Stimulated activated CD4-positive, alpha-beta T cell treated with anti-CD3 and anti-CD28 coated beads, Interleukin-1b, Interleukin-23, amount 100 ng/mL, for 4 hours (primary cell): ENCODE measurements around the gene BAZ1B.
"Not testable (repeated sequence)": the region's sequence is repeated elsewhere in the genome, so short reads cannot be mapped to it uniquely, and the experiment has no call there.

ENCODE experiments used
- DNase-seq, 2 donors: peaks; one replicate each; pipeline ENCODE4 v3.0.0-alpha.2; 2020; ENCODE audit warnings: low read depth in 2 of 2

The BAZ1B gene, protein sequence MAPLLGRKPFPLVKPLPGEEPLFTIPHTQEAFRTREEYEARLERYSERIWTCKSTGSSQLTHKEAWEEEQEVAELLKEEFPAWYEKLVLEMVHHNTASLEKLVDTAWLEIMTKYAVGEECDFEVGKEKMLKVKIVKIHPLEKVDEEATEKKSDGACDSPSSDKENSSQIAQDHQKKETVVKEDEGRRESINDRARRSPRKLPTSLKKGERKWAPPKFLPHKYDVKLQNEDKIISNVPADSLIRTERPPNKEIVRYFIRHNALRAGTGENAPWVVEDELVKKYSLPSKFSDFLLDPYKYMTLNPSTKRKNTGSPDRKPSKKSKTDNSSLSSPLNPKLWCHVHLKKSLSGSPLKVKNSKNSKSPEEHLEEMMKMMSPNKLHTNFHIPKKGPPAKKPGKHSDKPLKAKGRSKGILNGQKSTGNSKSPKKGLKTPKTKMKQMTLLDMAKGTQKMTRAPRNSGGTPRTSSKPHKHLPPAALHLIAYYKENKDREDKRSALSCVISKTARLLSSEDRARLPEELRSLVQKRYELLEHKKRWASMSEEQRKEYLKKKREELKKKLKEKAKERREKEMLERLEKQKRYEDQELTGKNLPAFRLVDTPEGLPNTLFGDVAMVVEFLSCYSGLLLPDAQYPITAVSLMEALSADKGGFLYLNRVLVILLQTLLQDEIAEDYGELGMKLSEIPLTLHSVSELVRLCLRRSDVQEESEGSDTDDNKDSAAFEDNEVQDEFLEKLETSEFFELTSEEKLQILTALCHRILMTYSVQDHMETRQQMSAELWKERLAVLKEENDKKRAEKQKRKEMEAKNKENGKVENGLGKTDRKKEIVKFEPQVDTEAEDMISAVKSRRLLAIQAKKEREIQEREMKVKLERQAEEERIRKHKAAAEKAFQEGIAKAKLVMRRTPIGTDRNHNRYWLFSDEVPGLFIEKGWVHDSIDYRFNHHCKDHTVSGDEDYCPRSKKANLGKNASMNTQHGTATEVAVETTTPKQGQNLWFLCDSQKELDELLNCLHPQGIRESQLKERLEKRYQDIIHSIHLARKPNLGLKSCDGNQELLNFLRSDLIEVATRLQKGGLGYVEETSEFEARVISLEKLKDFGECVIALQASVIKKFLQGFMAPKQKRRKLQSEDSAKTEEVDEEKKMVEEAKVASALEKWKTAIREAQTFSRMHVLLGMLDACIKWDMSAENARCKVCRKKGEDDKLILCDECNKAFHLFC (N-terminal part only)

GRCh38 chr7:73522105-73522872 is at the start of gene BAZ1B:
BAZ1B (minus strand) TSS chr7:73522293; CDS start chr7:73521933, 360 bp downstream.
- peak; percentile 92 to 95 for DNase-seq

DNA sequence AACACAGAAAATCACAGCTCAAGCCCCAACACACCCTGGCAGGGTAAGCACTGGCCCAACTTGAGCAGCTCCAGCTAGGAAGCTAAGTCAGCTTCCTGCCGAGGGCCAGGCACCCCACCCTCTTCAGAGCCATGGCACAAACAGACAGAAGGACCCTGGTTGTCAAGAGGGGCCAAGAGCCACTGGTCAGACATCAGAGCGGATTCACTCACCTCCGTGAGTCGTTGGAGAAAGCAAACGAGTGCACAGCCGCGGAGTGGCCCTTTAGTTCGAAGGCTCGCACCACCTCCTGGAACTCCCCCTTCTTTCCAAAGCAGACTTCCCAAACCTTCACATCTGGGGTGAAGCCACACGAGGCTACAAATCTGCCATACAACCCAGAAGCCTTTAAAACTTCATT is 48.9 kb upstream of the BAZ1B start:
- no peak for DNase-seq

GRCh38 chr7:73570521-73570920 is 48.4 kb upstream of the BAZ1B start:
- no peak for DNase-seq

DNA sequence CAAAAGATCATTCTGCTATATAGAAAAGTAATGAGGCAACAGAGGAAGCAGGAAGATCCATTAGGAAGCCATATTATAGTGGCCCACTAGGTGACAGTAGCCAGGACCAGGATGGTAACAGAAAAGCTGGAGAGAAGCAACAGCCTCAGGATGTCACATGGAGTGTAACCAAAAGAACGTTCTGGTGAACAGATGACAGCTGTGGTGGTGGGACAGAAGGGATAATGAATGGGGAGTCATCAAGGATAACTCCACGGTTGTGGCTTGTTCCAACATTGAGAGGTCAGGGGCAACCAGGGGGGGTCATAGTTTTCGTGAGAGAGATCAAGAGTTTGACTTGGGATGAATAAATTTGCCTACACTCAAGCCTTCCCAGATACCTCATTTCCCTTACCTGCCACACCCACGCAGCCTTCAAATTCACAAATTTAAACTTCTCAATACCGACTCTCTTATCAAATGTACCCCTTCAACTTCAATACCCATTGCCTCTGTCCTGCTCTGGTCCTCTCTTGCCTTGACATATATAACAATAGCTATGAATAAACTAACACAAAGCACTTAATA is 47.0 kb upstream of the BAZ1B start:
- DNase-seq: no peak

- no peak for DNase-seq
These were observed 46.0 kb upstream of the BAZ1B start for GRCh38 chr7:73567846-73568685.

DNA sequence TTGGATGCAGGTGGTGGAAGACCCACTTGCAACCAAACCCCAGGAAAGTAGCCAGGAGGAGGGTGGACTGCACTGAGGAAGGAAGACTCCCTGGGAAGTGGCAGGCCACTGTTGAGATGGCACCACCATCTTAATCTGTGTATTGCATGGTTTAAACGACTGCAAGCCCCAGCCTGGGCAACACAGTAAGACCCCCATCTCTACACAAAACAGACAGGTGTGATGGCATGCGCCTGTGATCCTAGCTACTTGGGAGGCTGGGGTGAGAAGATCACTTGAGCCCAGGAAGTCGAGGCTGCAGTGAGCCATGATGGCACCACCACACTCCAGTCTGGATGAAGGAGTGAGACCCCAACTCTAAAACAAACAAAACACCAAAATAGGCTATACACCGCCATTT is 45.0 kb upstream of the BAZ1B start:
- no peak for DNase-seq

DNA sequence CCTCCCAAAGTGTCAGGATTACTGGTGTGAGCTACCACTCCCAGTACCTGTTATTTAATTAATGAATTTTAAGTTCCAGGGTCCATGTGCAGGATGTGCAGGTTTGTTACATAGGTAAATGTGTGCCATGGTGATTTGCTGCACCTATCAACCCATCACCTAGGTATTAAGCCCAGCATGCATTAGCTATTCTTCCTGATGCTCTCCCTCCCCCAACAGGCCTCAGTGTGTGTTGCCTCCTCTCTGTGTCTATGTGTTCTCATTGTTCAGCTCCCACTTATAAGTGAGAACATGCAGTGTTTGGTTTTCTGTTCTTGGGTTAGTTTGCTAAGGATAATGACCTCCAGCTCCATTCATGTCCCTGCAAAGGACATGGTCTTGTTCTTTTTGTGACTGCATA is 44.3 kb upstream of the BAZ1B start:
- DNase-seq: not testable (repeated sequence)

- no peak for DNase-seq
These were observed 43.7 kb upstream of the BAZ1B start for GRCh38 chr7:73565675-73566340.

DNA sequence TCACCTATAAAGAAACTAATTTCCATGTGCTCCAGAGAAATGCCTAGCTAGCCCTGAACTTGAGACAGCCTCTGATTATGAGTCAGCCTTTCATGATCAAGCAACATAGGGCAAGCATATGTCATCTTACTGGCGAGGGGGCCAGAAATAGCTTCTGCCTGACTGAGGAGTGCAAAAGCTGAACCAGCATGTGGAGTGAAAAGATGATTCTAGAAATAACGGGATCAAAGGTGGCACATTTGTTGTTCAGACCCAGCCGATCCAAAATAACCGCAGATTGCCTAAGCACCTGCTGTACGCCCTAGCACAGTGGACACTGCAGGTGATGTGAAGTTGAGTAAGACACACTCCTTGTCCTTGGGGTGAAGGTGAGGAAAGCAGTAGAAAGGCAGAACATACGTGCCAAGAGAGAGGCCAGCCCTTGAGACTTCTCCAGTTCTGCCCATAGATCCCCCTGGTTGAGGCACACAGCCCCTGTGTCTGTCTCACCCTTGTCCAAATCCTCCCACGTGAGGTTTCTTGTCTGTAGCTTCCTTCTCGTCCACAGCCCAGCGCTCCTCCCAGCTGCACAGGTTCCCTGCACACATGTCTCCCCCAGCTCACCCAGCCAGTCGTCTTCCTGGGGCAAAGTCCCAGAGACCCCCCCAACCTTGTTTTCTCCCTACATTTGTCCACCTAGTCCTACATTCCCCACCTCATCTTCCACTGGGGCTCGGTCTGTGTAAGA is 38.2 kb upstream of the BAZ1B start:
- no peak for DNase-seq

GRCh38 chr7:73557397-73558257 is 35.5 kb upstream of the BAZ1B start, which contains the start of gene BCL7B:
BCL7B (minus strand) TSS chr7:73557690; CDS start chr7:73557578, 112 bp downstream.
- peak; percentile 66 to 76 for DNase-seq

DNA sequence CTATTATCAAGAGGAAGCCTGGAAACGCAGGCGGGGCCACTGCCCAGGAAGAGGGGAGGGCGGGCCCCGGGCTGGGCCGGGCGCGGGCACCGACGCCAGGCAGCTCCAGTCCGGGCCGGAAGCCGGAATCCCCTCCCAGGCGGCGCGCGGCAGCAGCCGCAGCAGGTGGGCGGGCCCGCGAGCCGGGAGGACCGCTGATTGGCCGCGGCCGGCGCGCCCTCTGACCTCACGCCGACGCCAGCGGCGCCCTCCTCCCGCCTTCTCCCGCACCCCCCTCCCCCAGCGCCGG is 35.0 kb upstream of the BAZ1B start:
- peak; percentile 79 to 86 for DNase-seq

- DNase-seq: no peak
These were observed 34.4 kb upstream of the BAZ1B start for GRCh38 chr7:73556208-73557107.

DNA sequence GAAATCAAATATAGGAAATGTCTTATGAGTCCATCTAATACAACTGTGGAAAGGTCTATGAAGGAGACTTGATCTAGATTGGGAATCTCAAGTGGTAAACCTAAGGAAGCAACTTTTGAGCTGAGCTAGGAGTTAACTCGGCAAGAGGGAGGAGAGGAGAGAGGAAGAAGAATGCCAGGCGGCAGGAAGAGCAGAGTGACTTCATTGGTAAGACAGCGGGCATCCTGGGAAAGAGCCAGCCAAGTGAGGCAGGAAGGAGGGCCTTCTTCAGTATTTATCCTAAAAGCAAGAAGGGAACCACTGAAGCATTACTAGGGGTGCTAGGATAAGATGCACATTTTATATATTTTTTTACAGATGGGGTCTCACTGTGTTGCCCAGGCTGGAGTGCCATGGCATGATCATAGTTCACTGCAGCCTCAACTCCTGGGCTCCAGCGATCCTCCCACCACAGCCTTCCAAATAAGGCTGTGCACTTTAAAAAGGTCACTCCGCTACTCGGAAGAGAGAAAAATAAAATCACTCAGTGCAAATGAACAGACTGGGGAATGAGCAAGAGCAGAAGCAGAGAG is 33.4 kb upstream of the BAZ1B start:
- DNase-seq: no peak

GRCh38 chr7:73550093-73550492 is 28.0 kb upstream of the BAZ1B start:
- DNase-seq: not testable (repeated sequence)

GRCh38 chr7:73549176-73549575 is 27.1 kb upstream of the BAZ1B start:
- no peak for DNase-seq

GRCh38 chr7:73547841-73548240 is 25.7 kb upstream of the BAZ1B start:
- no peak for DNase-seq

DNA sequence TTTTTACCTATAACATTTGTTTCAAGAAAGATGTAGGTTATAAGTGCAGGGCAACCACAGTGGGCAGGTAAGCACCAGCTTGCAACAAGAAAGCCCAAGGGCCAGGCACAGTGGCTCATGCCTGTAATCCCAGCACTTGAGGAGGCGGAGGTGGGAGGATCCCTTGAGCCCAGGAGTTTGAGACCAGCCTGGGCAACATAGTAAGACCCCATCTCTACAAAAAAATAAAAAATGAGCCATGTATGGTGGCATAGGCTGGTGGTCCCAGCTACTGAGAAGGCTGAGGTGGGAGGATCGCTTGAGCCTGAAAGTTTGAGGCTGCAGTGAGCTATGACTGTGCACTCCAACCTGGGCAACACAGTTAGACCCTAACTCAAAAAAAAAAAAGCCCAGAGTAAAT is 22.6 kb upstream of the BAZ1B start:
- no peak for DNase-seq
